ENCODE measurements around the gene MRPL38.

GRCh38 chr17:75950855-75951554, 46.3 kb upstream of the MRPL38 start:
- no peak for TF ChIP-seq YY1 (IDR thresholded peaks at IDR 0.05; ENCODE audit: low read depth)
- TF ChIP-seq FOXM1 (IDR thresholded peaks at IDR 0.05; ENCODE audit: borderline replicate concordance, low read depth), result no peak
- no peak for TF ChIP-seq TEAD4 (IDR thresholded peaks at IDR 0.05)
- no peak for TF ChIP-seq RAD21 (IDR thresholded peaks at IDR 0.05; ENCODE audit: low read depth)
- no peak for TF ChIP-seq MAX (IDR thresholded peaks at IDR 0.05)
- TF ChIP-seq REST (IDR thresholded peaks at IDR 0.05; ENCODE audit: low read depth), result no peak
- no peak for TF ChIP-seq CEBPB (IDR thresholded peaks at IDR 0.05)
